Cerebellar nuclear complex (tissue), 1 donor: ENCODE results near the gene ADAMTS7.
"Not testable (repeated sequence)": the region's sequence is repeated elsewhere in the genome, so short reads cannot be mapped to it uniquely, and the experiment has no call there.

ENCODE experiments used
- DNase-seq, 2 experiments: peaks; one replicate each; lab custom pipeline; 2025; lab: John Stamatoyannopoulos, UW

The ADAMTS7 gene

DNA sequence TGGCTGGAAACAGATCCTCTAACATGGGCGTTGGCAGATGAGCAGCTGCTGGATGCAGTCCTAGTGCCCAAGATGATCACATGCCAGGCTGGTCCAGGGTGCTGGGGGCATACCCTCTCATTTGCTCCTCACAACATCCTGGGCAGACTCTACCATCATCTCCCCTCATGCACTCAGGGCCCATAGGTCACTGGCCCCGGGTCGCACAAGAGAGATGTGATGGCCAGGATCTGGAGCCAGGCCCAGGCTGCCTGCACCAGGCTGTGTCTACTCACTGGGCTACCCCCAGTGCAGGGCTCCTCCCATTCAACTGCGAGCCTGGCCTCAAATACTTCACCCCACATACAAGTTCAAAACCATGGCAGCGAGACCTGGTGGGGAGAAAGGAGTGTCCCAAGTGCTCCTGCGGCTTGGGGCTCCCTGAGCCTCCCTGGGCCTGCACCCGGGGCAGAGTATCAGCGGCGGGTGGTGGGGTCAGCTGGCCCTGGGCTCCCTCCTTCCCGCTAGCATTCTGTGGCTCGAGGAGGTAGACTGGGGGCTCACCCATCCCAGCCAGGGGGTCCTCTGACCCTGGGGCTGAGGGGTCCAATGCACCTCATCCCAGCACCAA is 32.0 kb downstream of the ADAMTS7 start:
- not testable (repeated sequence) for DNase-seq

DNA sequence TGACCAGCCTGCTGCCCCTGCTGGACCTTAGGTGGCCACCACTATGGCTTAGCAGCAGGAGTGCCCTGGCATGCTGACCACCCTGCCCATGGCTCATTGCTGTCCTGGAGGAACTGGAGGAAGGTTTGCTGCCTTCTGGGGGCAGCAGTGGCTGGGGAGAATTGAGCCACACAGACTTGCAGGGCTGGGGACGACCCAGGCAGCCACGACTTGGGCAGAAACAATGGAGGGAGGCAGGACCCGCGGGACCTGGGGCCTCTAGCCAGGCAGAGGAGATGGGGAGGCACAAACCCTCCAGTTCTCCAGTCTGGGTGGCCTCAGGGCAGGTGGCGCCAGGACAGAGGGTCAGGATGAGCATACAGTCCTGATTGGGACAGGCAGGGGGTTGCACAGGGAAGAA is 32.8 kb downstream of the ADAMTS7 start:
- no peak for DNase-seq

DNA sequence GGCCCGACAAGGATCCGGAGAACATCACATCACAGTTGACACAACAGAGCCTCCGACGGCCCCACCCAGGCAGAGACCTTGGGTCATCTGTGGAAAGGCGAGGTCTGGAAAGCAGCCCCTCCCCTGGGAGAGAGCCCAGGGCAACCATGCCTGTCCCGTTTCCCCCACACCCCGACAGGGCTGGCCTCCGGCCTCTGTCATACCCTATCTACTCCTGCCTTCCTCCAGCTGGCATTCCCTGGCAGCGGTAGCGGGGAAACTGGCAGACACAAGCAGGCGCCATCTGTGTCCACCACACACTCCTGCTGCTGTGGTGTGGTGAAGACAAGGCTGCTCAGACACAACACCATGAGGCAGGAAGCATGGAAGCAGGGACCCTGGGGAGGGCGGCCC is 33.3 kb downstream of the ADAMTS7 start:
- peak; percentile 44 to 77 for DNase-seq

DNA sequence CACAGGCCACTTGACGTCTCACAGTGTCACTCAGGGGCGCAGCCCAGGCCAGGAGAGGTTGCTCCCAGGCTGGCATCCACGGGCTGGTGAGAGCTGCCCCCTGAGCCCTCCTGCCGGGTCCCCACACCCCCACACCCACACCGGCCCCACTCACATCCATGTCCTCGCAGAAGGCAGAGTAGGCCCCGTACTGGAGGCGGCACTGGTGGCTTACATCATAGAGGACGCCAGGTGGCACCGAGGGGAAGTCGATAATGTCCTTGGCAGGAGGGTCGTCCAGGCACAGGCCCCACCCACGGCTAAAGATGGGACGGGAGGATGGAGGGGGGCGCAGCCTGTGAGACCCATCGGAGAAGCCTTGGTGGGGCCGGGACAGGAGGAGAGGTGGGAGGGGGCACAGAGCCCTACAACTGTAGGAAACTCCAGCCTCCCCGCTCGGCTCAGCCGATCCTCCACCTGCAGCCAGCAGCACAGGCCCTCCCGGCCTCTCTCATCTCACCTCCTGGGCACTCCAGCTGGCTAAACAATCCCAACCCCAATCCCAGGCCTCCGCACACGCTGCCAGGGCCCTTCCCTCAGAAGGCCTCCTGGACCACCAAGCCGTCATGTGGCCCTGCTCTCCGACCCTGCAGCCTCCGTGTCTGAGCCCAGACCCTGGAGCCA is 33.8 kb downstream of the ADAMTS7 start:
- not testable (repeated sequence) for DNase-seq

DNA sequence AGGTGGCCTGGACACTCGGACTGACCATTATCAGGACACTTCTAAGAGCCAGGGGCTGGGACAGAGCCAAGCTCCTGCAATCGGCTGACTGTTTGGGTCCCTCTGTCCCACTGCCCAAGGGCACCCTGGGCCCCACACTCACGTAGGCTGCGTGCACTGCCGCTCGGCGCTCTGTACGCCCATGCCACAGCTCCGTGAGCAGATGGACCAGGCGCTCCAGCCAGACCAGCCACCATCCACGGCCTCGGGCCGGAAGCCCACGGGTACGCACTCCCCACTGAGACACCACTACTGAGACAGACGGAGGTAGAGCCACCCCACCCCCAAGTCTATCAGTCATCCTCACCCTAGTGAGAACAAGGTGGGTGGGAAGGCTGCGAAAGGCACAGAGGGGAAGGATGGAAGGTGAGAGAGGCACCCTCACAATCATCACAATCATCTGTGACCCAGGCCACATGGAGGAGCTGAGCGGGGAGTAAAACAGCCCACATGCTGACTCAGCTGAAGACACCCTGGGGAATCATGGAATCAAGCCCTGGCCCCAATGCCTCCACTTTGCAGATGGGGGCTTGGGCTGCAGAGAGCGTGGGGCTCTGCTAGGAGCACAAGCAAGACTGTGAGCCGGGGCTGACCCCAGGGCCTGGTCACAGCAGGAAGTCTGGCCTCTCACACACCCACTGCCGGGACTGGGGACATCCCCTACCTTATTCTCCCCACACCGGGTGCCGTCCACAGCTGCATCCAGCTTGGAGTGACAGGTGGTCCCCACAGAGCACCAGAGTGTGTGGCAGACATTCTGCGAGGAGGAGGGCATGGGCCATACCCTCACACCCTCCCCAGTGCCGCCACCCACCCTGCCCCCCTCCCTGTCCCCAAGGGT is 35.0 kb downstream of the ADAMTS7 start:
- DNase-seq: not testable (repeated sequence)

DNA sequence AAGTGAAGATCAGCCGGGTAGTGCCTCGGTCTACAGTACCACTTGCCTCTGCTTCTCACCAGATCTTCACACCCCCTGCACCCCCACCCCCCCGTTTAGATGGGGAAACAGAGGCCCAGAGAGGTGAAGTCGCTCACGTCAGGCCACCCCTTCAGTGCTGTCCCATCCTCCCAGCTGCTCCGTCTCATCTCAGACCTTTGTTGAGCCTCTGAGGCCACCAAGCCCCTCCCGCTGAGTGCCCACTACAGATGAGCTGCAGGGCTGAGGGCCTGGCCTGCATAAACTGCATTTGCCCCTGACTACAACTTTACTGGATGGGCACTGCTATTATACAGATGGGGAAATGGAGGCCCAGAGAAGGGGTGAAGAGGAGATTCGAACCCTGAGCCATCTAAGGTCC is 35.8 kb downstream of the ADAMTS7 start:
- DNase-seq: no peak

DNA sequence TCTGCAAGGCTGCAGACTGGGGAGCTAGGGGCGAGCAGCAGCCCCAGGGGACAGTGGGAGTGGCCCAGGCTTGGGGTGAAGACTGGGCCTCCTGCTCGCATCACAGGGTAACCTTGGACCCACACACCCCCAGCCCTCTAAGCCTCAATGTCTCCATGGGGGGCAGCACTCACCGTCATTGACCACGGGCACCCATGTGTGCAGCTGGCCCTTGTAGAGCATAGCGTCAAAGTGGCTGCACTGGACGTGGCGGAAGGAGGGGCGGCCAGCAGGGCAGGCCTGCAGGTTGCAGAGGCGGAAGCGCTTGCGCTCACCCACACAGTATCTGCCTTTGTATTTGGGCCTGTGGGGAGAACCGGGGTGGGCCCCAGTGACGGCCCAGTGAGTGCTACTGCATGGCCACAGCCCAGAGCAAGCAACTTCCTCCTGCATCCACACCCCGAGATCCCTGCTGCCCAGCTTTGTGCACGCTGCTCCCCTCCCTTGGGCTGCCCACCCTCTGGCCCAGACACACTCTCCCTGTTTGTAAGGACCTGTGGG is 36.7 kb downstream of the ADAMTS7 start:
- not testable (repeated sequence) for DNase-seq

DNA sequence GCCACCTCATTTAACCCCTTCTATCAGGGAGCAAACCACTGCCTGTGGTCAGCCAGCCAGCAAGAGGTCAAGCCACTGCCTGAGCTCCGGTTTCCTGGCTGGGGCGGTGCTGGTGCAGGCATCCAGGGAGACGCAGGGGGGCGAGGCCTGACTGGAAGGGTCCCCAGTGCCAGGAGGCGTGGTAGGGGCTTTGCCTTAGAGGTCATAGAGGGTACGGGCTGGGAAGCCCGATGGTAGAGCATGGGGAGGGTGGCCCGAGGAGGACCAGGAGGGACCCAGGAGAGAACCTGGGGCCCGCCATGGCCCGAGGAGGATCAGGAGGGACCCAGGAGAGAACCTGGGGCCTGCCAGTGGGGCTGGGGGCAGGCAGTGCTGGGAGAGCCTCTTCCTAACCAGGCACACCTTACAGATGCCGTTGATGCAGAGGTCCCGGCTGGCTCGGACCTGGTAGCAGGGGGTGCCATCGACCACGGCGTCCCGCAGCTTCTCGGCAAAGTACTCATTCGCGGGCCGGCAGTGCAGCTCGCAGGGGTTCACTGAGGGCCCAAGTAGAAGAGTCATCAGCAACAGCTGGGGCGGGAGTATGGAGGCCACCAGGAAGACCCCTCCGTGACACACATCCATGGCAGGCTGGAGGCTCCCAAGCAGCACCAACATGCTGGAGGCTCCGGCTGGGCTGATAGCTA is 37.4 kb downstream of the ADAMTS7 start:
- DNase-seq: not testable (repeated sequence)

DNA sequence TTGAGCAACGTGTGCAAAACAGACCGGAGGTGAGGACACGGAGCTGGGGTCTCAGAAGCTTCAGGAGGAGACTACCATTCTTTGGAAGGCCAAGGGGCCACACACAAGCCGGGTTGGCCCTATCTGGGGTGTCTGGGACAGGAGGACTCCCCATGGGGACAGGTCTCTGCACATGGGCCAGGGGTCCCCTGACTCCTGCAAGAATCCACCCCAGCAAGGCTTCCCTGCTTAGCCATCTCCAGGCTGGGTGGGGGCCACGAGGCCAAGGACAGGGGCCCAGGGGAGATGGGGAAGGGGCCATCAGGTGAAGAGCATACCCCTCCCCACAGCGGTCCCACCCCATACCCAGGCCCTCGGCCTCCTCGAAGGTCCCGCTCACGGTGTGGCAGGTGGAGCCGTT is 38.5 kb downstream of the ADAMTS7 start:
- no peak for DNase-seq

DNA sequence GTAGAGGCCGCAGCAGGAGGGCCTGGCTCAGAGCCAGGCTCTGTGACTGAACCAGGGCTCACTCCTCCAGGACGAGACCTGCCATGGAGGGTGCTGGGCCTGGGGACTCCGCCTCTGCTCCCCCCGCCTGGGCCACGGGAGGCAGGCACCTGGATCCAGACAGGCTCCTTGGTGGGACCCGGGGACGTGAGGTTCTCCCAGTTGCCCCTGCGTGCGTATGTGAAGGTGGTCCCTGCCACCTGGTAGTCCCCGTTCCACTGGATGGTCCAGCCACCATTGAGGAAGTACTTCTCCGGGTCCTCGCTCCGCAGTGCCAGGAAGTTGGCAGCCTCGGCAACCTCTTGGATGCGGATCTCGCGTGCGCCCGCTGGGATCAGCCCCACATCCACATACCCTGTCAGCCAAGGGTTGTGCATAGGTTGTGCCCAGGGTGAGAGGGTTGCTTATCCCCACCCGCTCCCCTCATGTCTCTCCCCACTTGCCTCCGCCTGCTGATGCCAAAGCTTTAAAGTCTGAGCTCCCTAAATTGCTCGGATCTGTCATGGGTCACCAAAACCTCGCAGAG is 39.7 kb downstream of the ADAMTS7 start:
- DNase-seq: not testable (repeated sequence)

DNA sequence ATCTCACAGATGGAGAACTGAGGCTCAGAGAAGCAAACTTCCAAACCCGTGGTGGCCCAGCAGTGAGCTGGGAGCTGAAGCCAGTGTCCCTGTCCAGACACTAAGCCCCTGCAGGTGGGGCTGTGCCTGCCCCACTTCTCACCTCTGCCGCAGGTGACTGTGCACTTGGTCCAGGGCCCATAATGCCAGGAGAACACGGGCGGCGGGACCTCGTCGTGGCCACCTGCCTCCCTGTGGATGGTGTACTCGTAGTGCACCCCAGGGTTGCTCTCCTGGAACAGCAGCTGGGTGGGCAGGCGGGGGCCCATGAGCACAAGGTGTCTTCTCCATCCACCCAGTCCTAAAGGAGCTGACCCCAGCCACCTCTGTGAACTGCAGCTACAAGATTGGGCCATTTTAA is 40.2 kb downstream of the ADAMTS7 start:
- DNase-seq: not testable (repeated sequence)

DNA sequence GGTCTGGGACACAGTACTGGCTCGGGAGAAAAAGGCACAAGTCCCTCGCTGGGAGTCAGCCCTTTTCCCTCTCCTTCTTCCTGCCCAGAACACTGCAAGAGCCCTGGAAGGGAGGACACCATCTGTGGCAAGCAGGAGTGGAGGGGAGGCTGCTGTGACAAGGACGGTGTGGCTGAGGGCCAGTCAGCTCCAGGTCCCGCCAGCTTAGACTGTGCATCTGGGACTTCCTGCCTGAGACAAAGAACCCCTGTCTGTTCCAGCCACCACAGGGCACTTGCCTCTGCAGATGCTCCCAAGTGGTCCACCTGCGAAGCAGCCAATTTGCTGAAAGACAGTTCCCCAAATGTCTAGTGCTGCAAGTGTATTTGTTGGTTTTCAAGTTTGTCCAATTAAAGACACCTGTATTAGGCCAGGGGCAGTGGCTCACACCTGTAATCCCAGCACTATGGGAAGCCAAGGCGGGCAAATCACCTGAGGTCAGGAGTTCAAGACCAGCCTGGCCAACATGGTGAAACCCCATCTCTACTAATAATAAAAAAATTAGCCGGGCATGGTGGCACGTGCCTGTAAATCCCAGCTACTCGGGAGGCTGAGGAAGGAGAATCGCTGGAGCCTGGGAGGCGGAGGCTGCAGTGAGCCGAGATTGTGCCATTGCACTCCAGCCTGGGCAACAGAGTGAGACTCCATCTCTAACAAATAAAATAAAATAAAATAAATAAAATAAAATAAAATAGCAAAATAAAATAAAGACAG is 41.6 kb downstream of the ADAMTS7 start:
- DNase-seq: not testable (repeated sequence)

DNA sequence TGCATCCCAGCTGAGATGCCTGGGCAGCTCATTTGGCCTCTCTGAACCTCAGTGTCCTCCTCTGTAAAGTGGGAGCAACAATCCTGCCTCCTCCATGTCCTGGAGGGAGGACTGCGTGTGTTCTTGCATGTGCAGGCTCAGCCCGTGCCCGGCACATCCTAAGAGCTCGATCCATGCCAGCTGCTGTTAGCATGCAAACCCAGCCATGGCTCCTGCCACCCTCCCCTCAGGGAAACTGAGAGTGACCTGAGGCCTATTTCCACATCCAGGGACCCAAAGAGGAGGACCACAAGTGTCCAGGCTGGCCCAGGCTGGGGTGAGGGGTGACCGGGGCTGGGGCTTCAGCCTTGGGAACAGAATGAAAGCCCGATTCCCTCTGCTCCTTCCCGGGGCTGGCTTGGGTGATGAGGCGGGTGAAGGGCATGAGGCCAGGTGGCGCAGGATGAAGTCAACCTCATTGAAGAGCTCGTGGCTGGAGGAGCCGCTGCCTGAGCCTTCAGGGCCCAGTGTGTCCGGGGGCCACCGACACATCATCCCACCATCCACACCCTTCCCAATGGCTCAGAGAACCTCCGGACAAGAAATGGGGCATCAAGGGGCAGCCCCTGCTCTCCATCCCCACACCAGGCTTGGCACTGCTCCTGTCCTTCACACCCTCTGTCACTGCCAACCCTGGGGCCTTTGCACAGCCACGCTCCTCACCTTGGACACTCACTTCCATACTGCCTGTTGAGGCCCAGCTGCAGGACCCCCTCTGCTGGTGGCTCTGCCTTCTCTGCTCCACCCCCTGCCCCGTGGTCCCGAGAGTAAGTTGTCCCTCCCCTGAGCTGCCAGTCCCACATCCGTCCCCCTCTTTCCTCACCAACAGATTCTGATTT is 42.5 kb downstream of the ADAMTS7 start:
- no peak for DNase-seq

DNA sequence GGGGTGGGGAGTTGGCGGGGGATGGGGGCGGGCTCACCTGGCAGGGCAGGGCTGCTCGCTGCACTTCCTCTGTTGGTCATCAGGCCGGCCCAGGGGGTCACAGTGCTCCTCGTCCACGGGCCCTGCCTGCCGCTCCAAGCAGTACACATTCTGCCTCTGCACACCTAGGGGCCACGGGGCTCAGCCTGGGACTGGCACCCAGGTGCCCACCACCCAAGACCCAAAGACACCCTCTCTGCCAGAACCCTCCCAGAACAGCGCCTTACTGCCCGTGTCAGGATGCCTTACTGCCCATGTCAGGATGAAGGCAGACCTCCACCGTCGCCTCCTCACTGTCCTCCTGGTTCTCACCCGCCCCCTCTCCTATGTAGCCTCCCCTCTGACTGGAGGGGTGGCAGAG is 43.2 kb downstream of the ADAMTS7 start:
- DNase-seq: no peak

DNA sequence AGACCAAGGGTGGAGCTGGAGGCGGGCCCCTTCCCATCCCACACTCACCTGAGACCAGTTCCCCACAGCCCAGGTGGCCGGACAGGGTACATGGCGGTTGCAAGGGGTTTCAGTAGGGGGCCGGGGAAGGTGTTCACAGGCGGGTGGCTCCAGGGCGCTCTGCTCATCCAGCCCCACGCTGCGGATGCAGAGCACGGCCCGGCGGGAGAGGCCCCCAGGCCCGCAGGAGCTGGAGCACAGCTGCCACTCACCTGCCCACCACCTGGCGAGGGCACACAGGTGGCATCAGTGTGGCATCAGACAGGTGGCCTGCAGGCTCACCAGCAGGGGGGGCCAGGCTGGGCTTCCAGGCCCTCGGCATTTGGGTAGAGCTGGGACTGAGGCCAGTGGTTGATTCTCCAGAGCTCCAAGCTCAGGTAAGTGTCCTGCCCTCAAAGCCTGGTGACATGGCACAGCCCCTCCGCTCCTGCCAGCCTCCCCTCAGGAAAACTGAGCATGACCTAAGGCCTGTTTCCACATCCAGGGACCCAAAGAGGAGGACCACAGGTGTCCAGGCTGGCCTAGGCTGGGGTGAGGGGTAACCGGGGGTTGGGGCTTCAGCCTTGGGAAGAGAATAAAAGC is 43.8 kb downstream of the ADAMTS7 start:
- DNase-seq: no peak

DNA sequence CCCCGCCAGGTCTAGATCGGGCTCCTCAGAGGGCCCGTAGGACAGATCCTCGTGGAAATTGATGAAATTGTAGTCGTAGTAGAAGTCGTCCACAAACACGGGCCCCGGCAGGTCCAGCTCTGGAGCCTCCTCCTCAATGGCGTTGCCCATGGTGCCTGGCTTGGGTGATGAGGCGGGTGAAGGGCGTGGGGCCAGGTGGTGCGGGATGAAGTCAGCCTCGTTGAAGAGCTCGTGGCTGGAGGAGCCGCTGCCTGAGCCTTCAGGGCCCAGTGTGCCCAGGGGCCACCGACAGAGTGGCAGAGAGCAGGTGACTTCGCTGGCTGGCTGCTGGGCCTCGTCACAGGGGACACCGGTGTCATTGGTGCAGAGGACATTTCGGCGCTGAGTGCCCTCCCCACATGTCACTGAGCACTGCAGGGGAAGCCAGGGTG is 44.6 kb downstream of the ADAMTS7 start:
- DNase-seq: not testable (repeated sequence)

DNA sequence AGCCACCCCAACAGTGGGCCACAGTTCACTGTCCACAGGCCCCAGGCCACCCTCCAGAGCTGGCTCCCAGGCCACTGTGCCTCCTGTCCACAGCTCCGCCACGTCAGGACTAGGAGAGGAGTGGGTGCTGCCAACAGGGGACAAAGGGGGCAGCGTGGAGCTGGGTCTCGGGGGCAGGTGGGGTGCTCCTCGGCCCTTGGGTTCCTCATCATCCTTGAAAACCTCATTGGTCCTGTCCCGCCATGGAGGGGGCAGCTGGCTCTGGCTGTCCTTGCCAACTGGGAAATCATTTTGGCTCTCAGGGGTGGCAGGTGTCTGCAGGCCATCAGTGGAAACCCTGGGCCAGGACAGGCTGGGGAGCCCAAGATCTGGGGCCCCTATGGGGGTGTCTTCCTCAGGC is 45.2 kb downstream of the ADAMTS7 start:
- no peak for DNase-seq

DNA sequence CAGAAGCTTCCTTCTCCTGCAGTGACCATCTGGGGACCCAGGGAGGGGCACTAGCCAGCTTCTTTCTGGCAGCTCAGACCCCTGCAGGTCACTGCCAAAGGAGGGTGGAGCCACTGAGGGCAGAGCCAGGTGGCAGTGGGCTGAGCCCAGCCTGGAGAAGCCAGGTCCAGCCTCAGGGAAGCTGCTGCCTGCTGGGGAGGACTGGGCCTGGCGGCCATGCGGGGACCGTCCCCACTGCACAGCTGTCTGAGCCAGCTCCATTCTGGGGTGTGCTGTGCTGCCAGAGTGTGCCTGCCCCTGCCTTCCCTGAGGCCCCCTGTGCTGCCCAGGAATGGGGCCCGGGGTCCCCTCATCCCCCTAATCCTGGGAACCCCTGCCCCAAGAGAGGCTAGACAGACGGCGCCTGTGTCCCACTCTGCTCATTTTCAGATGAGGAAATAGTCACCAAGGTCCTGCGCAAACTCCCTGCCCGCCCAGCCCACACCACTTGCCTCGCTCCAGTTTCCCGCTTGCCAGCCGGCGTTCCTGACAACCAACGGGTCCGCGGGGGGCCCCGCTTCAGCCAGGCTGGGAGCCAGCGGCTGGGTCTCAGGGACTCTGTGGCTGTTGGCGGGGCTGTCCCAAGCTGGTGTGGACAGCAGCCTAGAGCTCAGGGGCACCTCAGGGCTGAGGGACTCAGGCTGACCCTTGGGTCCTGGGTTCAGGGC is 46.0 kb downstream of the ADAMTS7 start:
- DNase-seq: peak; percentile 45 to 55
